Endometrium (tissue), 2 donors: ENCODE results near the gene ZAR1.

Source experiments
- FAIRE-seq: peaks from 2 replicates; lab custom pipeline; 2012; peaks lifted over from hg19 to GRCh38; lab: Jason Lieb, UNC
- donor health status: control.
- donor health status: control.

The ZAR1 gene

GRCh38 chr4:48490680-48491513 lies 845 bp downstream of the ZAR1 start:
- FAIRE-seq = no peak

- no peak for FAIRE-seq
Measured at GRCh38 chr4:48491514-48492176, 1.6 kb downstream of the ZAR1 start.

- no peak for FAIRE-seq
Measured at GRCh38 chr4:48493452-48494100, 3.5 kb downstream of the ZAR1 start.

GRCh38 chr4:48495941-48496340 lies 5.9 kb downstream of the ZAR1 start:
- FAIRE-seq = no peak

GRCh38 chr4:48498895-48499294 lies 8.8 kb downstream of the ZAR1 start:
- no peak for FAIRE-seq

- FAIRE-seq = no peak
Measured at GRCh38 chr4:48499551-48500066, 9.6 kb downstream of the ZAR1 start.

- FAIRE-seq = no peak
Measured at GRCh38 chr4:48503233-48504025, 13.4 kb downstream of the ZAR1 start.

GRCh38 chr4:48504026-48504330 lies 13.9 kb downstream of the ZAR1 start:
- FAIRE-seq = no peak

GRCh38 chr4:48504352-48504751 lies 14.3 kb downstream of the ZAR1 start:
- no peak for FAIRE-seq

- no peak for FAIRE-seq
Measured at GRCh38 chr4:48506716-48507115, 16.7 kb downstream of the ZAR1 start.

GRCh38 chr4:48509543-48509942 lies 19.5 kb downstream of the ZAR1 start:
- FAIRE-seq = no peak

- FAIRE-seq = no peak
Measured at GRCh38 chr4:48518143-48518542, 28.1 kb downstream of the ZAR1 start.

- FAIRE-seq = no peak
Measured at GRCh38 chr4:48526406-48526805, 36.4 kb downstream of the ZAR1 start.

- no peak for FAIRE-seq
Measured at GRCh38 chr4:48538358-48538757, 48.3 kb downstream of the ZAR1 start.

GRCh38 chr4:48539597-48539996 lies 49.5 kb downstream of the ZAR1 start:
- no peak for FAIRE-seq

- no peak for FAIRE-seq
Measured at GRCh38 chr4:48542888-48543287, 52.8 kb downstream of the ZAR1 start.

- no peak for FAIRE-seq
Measured at GRCh38 chr4:48543796-48544195, 53.7 kb downstream of the ZAR1 start.
